ENCODE measurements around the gene GLP1R.

GLP1R gene

DNA sequence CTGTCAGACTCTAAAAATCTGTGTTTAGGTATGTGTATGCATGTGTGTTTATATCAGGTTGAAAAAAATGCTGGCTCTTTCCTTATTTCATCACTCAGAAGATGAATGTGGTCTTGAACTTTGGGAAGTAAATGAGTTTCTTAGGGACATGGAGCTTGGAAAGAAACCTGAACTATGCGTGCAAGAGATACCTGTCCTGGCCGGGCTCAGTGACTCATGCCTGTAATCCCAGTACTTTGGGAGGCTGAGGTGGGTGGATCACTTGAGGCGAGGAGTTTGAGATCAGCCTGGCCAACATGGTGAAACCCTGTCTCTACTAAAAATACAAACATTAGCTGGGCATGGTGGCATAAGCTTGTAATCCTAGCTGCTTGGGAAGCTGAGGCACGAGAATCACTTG, 4.4 kb upstream of the GLP1R start:
- Histone ChIP-seq H3K27me3 (replicated peaks; ENCODE audit: control insufficient read depth, insufficient read depth, low read length) (peaks cover 3% of the 10 kb centered on the region), H3K36me3 (ENCODE audit: control insufficient read depth, insufficient read depth, low read length) (no peaks in the 10 kb centered on the region), H3K4me3 (replicated peaks; ENCODE audit: low read depth, low read length) (no peak overlapping the region)
- DNase-seq (ENCODE audit: extremely low read depth, insufficient read length), result no peak
- TF ChIP-seq, protein P1, sequence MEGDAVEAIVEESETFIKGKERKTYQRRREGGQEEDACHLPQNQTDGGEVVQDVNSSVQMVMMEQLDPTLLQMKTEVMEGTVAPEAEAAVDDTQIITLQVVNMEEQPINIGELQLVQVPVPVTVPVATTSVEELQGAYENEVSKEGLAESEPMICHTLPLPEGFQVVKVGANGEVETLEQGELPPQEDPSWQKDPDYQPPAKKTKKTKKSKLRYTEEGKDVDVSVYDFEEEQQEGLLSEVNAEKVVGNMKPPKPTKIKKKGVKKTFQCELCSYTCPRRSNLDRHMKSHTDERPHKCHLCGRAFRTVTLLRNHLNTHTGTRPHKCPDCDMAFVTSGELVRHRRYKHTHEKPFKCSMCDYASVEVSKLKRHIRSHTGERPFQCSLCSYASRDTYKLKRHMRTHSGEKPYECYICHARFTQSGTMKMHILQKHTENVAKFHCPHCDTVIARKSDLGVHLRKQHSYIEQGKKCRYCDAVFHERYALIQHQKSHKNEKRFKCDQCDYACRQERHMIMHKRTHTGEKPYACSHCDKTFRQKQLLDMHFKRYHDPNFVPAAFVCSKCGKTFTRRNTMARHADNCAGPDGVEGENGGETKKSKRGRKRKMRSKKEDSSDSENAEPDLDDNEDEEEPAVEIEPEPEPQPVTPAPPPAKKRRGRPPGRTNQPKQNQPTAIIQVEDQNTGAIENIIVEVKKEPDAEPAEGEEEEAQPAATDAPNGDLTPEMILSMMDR (IDR thresholded peaks at IDR 0.05; ENCODE audit: insufficient read depth, low read length, poor library complexity, severe bottlenecking), result no peak

DNA sequence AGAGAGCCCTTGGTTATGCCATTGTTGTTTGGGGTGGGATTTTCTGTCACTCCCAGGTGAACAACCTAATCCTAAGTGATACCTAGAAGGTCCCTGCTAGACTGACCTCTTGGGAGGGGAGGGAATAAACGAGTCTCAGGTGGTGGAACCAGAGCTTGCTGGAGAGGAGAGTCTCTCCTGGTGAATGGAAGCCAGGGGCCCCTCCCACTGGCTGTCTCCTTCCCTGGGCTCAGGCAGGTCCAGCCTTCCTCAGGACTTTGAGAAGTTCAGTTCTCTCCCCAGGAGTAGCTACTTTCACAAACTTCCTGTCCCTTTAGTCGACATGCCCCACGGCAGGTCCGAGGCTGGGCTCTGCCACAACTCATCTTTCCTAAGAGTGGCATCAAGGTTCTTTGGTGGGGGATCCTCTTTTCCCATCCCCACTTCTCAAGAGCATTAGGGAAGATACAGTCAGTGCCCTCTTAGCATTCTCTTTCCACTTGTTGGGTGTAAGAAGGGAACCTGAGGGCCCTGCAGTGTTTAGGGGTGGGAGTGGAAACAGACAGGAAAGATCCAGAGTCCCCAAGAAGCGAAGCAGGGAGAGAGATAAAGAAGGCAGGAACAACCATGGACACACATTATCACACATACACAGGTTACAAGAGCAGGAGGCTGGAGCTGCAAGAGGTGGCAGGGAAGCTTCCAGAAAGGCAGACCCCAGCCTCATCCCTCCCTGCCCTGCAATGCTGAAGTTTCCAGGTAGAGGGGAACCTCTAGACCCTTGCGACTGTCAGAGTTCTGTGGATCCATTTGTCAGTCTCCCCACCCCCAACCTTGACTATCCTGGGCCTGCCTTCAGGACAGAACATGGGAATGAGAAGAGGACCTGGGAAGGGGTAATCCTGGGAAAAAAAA, 900 bp upstream of the GLP1R start:
- peaks cover 3% of the 10 kb centered on the region for H3K27me3 ChIP-seq (replicated peaks; ENCODE audit: control insufficient read depth, insufficient read depth, low read length)
- DNase-seq (ENCODE audit: extremely low read depth, insufficient read length), result no peak
- no peaks in the 10 kb centered on the region for H3K36me3 ChIP-seq (ENCODE audit: control insufficient read depth, insufficient read depth, low read length)
- H3K4me3 ChIP-seq (replicated peaks; ENCODE audit: low read depth, low read length), result no peak overlapping the region
- TF ChIP-seq, protein P1 (IDR thresholded peaks at IDR 0.05; ENCODE audit: insufficient read depth, low read length, poor library complexity, severe bottlenecking), result no peak

DNA sequence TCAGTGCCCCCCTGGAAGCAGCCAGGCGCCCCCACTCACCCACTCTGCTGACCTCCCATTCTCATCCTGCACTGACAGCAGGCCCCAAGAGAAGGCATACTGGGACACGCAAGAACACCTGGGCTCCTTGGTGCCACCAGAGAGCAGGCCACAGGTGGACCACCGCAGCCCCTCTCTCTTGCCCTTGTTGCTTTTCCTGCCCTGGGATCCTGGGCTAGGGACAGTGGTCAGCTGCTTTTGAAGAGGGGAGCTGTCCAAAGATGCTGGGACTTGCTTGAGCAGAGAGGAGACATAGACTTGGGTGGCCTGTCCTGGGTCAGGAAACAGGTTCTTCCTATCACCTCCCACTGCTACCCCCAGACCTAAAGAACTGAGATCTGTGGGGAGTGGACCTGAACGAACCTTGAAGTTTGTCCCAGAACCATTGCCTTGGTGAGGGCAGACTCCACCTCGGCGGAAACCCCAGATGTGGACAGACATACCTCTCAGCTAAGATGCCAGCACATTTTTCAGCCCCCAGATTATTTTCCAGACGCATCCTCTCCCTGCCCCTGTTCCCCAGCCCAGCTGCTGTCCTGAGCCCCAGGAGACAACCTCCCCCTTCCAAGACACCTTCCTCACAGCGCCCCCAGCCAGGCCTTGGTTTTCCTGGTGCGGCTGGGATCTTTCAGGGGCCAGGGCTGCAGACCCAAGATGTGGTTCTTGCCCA, 1.1 kb downstream of the GLP1R start:
- H3K27me3 ChIP-seq (replicated peaks; ENCODE audit: control insufficient read depth, insufficient read depth, low read length), result peaks cover 3% of the 10 kb centered on the region
- H3K4me3 ChIP-seq (replicated peaks; ENCODE audit: low read depth, low read length), result no peak overlapping the region
- no peaks in the 10 kb centered on the region for H3K36me3 ChIP-seq (ENCODE audit: control insufficient read depth, insufficient read depth, low read length)
- no peak for DNase-seq (ENCODE audit: extremely low read depth, insufficient read length)
- TF ChIP-seq, protein P1 (IDR thresholded peaks at IDR 0.05; ENCODE audit: insufficient read depth, low read length, poor library complexity, severe bottlenecking), result no peak

DNA sequence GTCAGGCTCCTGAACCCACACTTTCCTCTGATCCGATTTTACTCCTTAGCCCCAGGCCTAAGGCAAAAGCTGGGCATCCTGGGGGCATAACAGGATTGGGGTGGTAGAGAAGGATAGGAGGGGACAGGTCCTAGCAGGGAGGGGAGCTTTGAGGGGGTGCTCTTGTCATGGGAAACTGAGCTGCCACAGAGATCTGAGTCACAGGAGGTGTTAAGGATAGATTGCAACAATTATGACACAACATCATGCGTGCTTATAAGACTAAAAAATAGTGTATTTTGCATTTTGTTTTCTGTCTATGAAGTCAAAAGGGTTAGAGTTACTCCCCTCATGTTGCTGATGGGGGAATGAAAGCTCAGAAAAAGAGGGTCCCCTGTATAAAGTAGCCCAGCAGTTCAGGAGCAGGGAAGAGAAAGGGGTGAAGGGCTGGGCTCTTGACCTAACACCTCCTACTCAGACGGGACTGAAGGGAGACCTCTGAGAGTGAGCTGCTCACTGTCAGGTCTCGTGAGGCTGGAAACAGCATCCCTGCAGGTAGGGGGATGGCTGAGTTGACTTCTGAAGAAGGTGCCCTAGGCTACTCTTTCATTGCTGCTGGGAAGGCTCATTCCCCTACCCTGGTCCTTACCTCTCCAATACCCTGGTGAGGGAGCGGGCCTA, 2.0 kb downstream of the GLP1R start:
- Histone ChIP-seq H3K36me3 (ENCODE audit: control insufficient read depth, insufficient read depth, low read length) (no peaks in the 10 kb centered on the region), H3K27me3 (replicated peaks; ENCODE audit: control insufficient read depth, insufficient read depth, low read length) (peaks cover 3% of the 10 kb centered on the region), H3K4me3 (replicated peaks; ENCODE audit: low read depth, low read length) (no peak overlapping the region)

DNA sequence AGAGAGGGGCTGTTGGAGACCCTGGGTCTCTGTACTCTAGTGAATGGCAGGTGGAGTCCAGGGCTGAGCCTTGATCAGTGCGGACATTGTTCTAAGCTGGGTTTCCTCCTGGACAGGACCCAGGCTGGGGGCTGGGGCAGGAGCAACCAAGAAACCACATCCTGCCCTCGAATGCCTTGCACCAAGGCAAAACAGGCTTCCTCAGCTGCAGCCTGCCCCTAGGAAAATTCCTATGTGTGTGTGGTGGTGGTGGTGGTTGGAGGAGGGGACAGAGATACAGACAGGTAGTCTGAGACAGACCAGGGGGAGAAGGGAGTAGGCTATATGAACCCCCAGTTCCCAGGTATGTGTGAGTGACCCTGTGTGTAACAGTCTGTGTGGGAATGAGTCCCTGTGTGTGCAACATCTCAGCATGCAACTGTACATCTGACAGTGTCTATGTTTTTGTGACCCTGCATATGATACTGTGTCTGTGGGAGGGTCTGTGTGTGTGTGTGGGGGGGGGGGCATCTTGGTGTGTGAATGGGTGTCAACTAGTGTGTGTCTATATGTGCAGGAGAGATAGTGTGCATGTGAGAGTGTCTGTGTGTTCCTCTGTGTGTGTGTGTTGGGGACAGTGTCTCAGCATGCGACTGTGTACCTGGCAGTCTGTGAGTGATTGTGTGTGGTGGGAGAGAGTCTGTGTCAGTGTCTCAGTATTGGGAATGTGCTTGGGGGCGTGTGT, 3.0 kb downstream of the GLP1R start:
- no peak for DNase-seq (ENCODE audit: extremely low read depth, insufficient read length)
- Histone ChIP-seq H3K27me3 (replicated peaks; ENCODE audit: control insufficient read depth, insufficient read depth, low read length) (peaks cover 3% of the 10 kb centered on the region), H3K4me3 (replicated peaks; ENCODE audit: low read depth, low read length) (no peak overlapping the region), H3K36me3 (ENCODE audit: control insufficient read depth, insufficient read depth, low read length) (no peaks in the 10 kb centered on the region)
- TF ChIP-seq, protein P1 (IDR thresholded peaks at IDR 0.05; ENCODE audit: insufficient read depth, low read length, poor library complexity, severe bottlenecking), result no peak

More for the DNA sequence above, 2.0 kb downstream of the GLP1R start:
- no peak for DNase-seq (ENCODE audit: extremely low read depth, insufficient read length)
- TF ChIP-seq, protein P1 (IDR thresholded peaks at IDR 0.05; ENCODE audit: insufficient read depth, low read length, poor library complexity, severe bottlenecking), result no peak

Measured in GM06990 (cell line).